NCI-H2107 treated with DMSO at 0.1 percent for 48 hours (cell line): ENCODE results near the gene HDAC4.

ENCODE experiments used
- DNase-seq: peaks from one replicate; lab custom pipeline; 2025; ENCODE audit not compliant: unreplicated experiment; lab: John Stamatoyannopoulos, UW

The HDAC4 gene

GRCh38 chr2:239311132-239312040, 89.4 kb downstream of the HDAC4 start:
- DNase-seq: peak; percentile 5

- no peak for DNase-seq
These were observed 90.3 kb downstream of the HDAC4 start for GRCh38 chr2:239310401-239311061.

GRCh38 chr2:239309398-239310245, 91.2 kb downstream of the HDAC4 start:
- no peak for DNase-seq

GRCh38 chr2:239308661-239309397, 92.0 kb downstream of the HDAC4 start:
- DNase-seq: no peak

- no peak for DNase-seq
These were observed 92.8 kb downstream of the HDAC4 start for GRCh38 chr2:239307921-239308613.

- no peak for DNase-seq
These were observed 93.6 kb downstream of the HDAC4 start for GRCh38 chr2:239307221-239307569.

GRCh38 chr2:239306274-239307220, 94.3 kb downstream of the HDAC4 start:
- no peak for DNase-seq

GRCh38 chr2:239305771-239306170, 95.0 kb downstream of the HDAC4 start:
- no peak for DNase-seq

- DNase-seq: no peak
These were observed 95.6 kb downstream of the HDAC4 start for GRCh38 chr2:239305222-239305575.

GRCh38 chr2:239304533-239305221, 96.1 kb downstream of the HDAC4 start:
- no peak for DNase-seq

- DNase-seq: no peak
These were observed 96.9 kb downstream of the HDAC4 start for GRCh38 chr2:239303711-239304532.

- DNase-seq: no peak
These were observed 97.8 kb downstream of the HDAC4 start for GRCh38 chr2:239302808-239303557.

GRCh38 chr2:239302083-239302807, 98.6 kb downstream of the HDAC4 start:
- no peak for DNase-seq

- no peak for DNase-seq
These were observed 99.7 kb downstream of the HDAC4 start for GRCh38 chr2:239300871-239301735.

GRCh38 chr2:239300242-239300641, 100.6 kb downstream of the HDAC4 start:
- DNase-seq: no peak
